Measurements from ENCODE around the gene CNTRL.
A peak's percentile ranks its signal among the peaks of the same experiment; 100 is the strongest.

The CNTRL gene

GRCh38 chr9:121071370-121071755 is 3.4 kb upstream of the CNTRL start:
- TF ChIP-seq CTCF (IDR thresholded peaks at IDR 0.05; ENCODE audit: control insufficient read depth, extremely low read depth, insufficient read depth): no peak
- DNase-seq (ENCODE audit: low read depth): no peak
- H3K4me3 ChIP-seq (ENCODE audit: low read depth, low read length): peak overlapping the region; percentile 49

GRCh38 chr9:121071756-121072421 is 2.9 kb upstream of the CNTRL start:
- peak; percentile 54 for TF ChIP-seq CTCF (IDR thresholded peaks at IDR 0.05; ENCODE audit: control insufficient read depth, extremely low read depth, insufficient read depth)
- peak overlapping the region; percentile 49 for H3K4me3 ChIP-seq (ENCODE audit: low read depth, low read length)
- DNase-seq (ENCODE audit: low read depth): no peak

- TF ChIP-seq CTCF (IDR thresholded peaks at IDR 0.05; ENCODE audit: control insufficient read depth, extremely low read depth, insufficient read depth): no peak
- no peak overlapping the region for H3K4me3 ChIP-seq (ENCODE audit: low read depth, low read length)
Observed at GRCh38 chr9:121073038-121073437, 1.7 kb upstream of the CNTRL start.

GRCh38 chr9:121075251-121076036 is 689 bp downstream of the CNTRL start:
- DNase-seq (ENCODE audit: low read depth): no peak
- TF ChIP-seq CTCF (IDR thresholded peaks at IDR 0.05; ENCODE audit: control insufficient read depth, extremely low read depth, insufficient read depth): no peak
- peak overlapping the region; percentile 59 for H3K4me3 ChIP-seq (ENCODE audit: low read depth, low read length)

More at GRCh38 chr9:121073038-121073437, 1.7 kb upstream of the CNTRL start:
- DNase-seq (ENCODE audit: low read depth): no peak

- TF ChIP-seq CTCF (IDR thresholded peaks at IDR 0.05; ENCODE audit: control insufficient read depth, extremely low read depth, insufficient read depth): no peak
- H3K4me3 ChIP-seq (ENCODE audit: low read depth, low read length): no peak overlapping the region
- DNase-seq (ENCODE audit: low read depth): no peak
Observed at GRCh38 chr9:121082075-121082474, 7.3 kb downstream of the CNTRL start.

GRCh38 chr9:121085661-121086060 is 10.9 kb downstream of the CNTRL start:
- H3K4me3 ChIP-seq (ENCODE audit: low read depth, low read length): no peak overlapping the region
- no peak for TF ChIP-seq CTCF (IDR thresholded peaks at IDR 0.05; ENCODE audit: control insufficient read depth, extremely low read depth, insufficient read depth)
- DNase-seq (ENCODE audit: low read depth): no peak

All from LNCaP clone FGC (cell line).